HepG2 (cell line): ENCODE results near the gene RPL26. TPM values are rescaled to one million over a fixed set of nuclear protein-coding genes. Genes with fewer than 3 reads are reported as not detected.

ENCODE experiments used
- ATF4 ChIP-seq, 2 experiments: fragments of 450-650 bp in 1 of 2; sonication (generic) in 1 of 2; formaldehyde crosslinking; IDR thresholded peaks; 2 replicates each; pipeline versions ENCODE4 v1.5.0 to v1.8.0; 2020 to 2022; ENCODE audit warnings: mild to moderate bottlenecking in 1 of 2, missing genetic modification reagents in 1 of 2
- ATM ChIP-seq: fragments of 450-650 bp; IDR thresholded peaks from 2 replicates; pipeline ENCODE4 v1.7.1; 2017; ENCODE audit warnings: mild to moderate bottlenecking, borderline replicate concordance
- CEBPG ChIP-seq: IDR thresholded peaks from 2 replicates; pipeline ENCODE4 v1.6.1; 2016
- GABPB1 ChIP-seq: IDR thresholded peaks from 2 replicates; pipeline ENCODE4 v1.6.1; 2016; ENCODE audit warnings: mild to moderate bottlenecking, missing genetic modification reagents, moderate library complexity, missing compliant biosample characterization
- HES4 ChIP-seq: sonication (generic); formaldehyde crosslinking; IDR thresholded peaks from 2 replicates; pipeline ENCODE4 v1.9.0; 2021; ENCODE audit warnings: mild to moderate bottlenecking, missing genetic modification reagents, borderline replicate concordance
- IRX3 ChIP-seq: sonication (generic); formaldehyde crosslinking; IDR thresholded peaks from 2 replicates; pipeline ENCODE4 v1.8.1; 2023; ENCODE audit warnings: mild to moderate bottlenecking, low read depth, missing genetic modification reagents, borderline replicate concordance
- MXD4 ChIP-seq: IDR thresholded peaks from 2 replicates; pipeline ENCODE4 v1.6.1; 2016; ENCODE audit warnings: mild to moderate bottlenecking, missing biosample characterization, missing genetic modification reagents
- POGK ChIP-seq: sonication (generic); formaldehyde crosslinking; conservative IDR thresholded peaks from 2 replicates; pipeline ENCODE4 v1.8.0; 2022; ENCODE audit warnings: mild to moderate bottlenecking, moderate library complexity, missing genetic modification reagents
- RELA ChIP-seq: sonication (generic); formaldehyde crosslinking; IDR thresholded peaks from 2 replicates; pipeline ENCODE4 v1.4.0; 2020; ENCODE audit warnings: missing genetic modification reagents
- REXO4 ChIP-seq: sonication (generic); formaldehyde crosslinking; IDR thresholded peaks from 2 replicates; pipeline ENCODE4 v1.8.0; 2022; ENCODE audit warnings: missing genetic modification reagents, mild to moderate bottlenecking, borderline replicate concordance
- SPEN ChIP-seq: sonication (generic); formaldehyde crosslinking; IDR thresholded peaks from 2 replicates; pipeline ENCODE4 v1.5.1; 2020; ENCODE audit warnings: low read depth, mild to moderate bottlenecking, missing genetic modification reagents
- ZKSCAN8 ChIP-seq: IDR thresholded peaks from 2 replicates; pipeline ENCODE4 v1.6.1; 2016; ENCODE audit warnings: borderline replicate concordance, missing genetic modification reagents, missing compliant biosample characterization
- ZMAT3 ChIP-seq: sonication (generic); formaldehyde crosslinking; conservative IDR thresholded peaks from 2 replicates; pipeline ENCODE4 v1.7.0; 2021; ENCODE audit warnings: missing genetic modification reagents
- ZNF382 ChIP-seq: sonication (generic); formaldehyde crosslinking; IDR thresholded peaks from 2 replicates; pipeline ENCODE4 v1.5.0; 2020; ENCODE audit warnings: missing genetic modification reagents, mild to moderate bottlenecking, borderline replicate concordance
- ZNF451 ChIP-seq: sonication (generic); formaldehyde crosslinking; IDR thresholded peaks from 2 replicates; pipeline ENCODE4 v1.5.0; 2020; ENCODE audit warnings: mild to moderate bottlenecking, missing genetic modification reagents
- ZNF564 ChIP-seq: sonication (generic); formaldehyde crosslinking; IDR thresholded peaks from 2 replicates; pipeline ENCODE4 v1.8.1; 2023; ENCODE audit warnings: mild to moderate bottlenecking, missing genetic modification reagents
- ZNF598 ChIP-seq: sonication (generic); formaldehyde crosslinking; IDR thresholded peaks from 2 replicates; pipeline ENCODE4 v1.5.1; 2020; ENCODE audit warnings: mild to moderate bottlenecking, missing genetic modification reagents, borderline replicate concordance
- ZNF816 ChIP-seq: sonication (generic); formaldehyde crosslinking; IDR thresholded peaks from 2 replicates; pipeline ENCODE4 v1.8.0; 2022; ENCODE audit warnings: missing genetic modification reagents, mild to moderate bottlenecking, borderline replicate concordance
- polyA plus RNA-seq, 8 experiments: library from polyadenylated mRNA; depleted of rRNA in 3 of 8; stranded (reverse) in 7 of 8; unstranded in 1 of 8; fragments of >200 nt; fragmentation: Illumina TruSeq in 4 of 8; extraction: Trizol in 4 of 8; gene quantifications; 2 replicates each; pipeline versions ENCODE4 v1.2.1 to v1.2.3, GENCODE V29; 2011 to 2016; ENCODE audit warnings: low read depth in 4 of 8, missing spikeins in 1 of 8, mixed read lengths in 1 of 8; ENCODE audit not compliant: insufficient read depth in 1 of 8
- total RNA-seq, 5 experiments: library from RNA; depleted of rRNA; stranded (reverse); fragments of >200 nt; fragmentation: Illumina TruSeq; extraction: Trizol; gene quantifications; 2 replicates each; pipeline ENCODE4 v1.2.3, GENCODE V29; 2016; ENCODE audit warnings: low read depth in 1 of 5
- TF ChIP-seq, protein P1 (sequence below): sonication (generic); formaldehyde crosslinking; IDR thresholded peaks from 2 replicates; pipeline ENCODE4 v1.8.0; 2022; ENCODE audit warnings: missing genetic modification reagents, mild to moderate bottlenecking, inconsistent platforms, borderline replicate concordance
- TF ChIP-seq, protein P2 (sequence below): sonication (generic); formaldehyde crosslinking; IDR thresholded peaks from 2 replicates; pipeline ENCODE4 v1.4.0; 2020; ENCODE audit warnings: missing genetic modification reagents
- TF ChIP-seq, protein P3 (sequence below): sonication (generic); formaldehyde crosslinking; IDR thresholded peaks from 2 replicates; pipeline ENCODE4 v1.4.0; 2020; ENCODE audit warnings: low read depth, mild to moderate bottlenecking, missing genetic modification reagents

Gene RPL26
- total and polyA plus RNA-seq, 2 of the 13 experiments (the other 11 are each of a cell fraction or from before 2014, with no cell fraction given), result 2,817 to 3,529 TPM

GRCh38 chr17:8383143-8383822, at the start of gene RPL26 (continued):
- no peak for TF ChIP-seq REXO4 (CRISPR knock-in tag)
- TF ChIP-seq MXD4 (CRISPR knock-in tag), result peak; percentile 16; the same call in 1 of the 2 replicates
- TF ChIP-seq ATF4 (CRISPR knock-in tag; IDR thresholded peaks at IDR 0.05), result peak in 1 of 2 experiments; percentile 51; a peak in 2 of 4 replicates
- no peak for TF ChIP-seq HES4 (CRISPR knock-in tag)
- TF ChIP-seq CEBPG, result peak; percentile 89
- TF ChIP-seq ZNF564 (CRISPR knock-in tag), result no peak
- TF ChIP-seq ZNF816 (CRISPR knock-in tag), result 0 out of 2 replicates have a peak, but pooled peaks have one; percentile 49
- no peak for TF ChIP-seq ZNF598
- TF ChIP-seq, protein P1, sequence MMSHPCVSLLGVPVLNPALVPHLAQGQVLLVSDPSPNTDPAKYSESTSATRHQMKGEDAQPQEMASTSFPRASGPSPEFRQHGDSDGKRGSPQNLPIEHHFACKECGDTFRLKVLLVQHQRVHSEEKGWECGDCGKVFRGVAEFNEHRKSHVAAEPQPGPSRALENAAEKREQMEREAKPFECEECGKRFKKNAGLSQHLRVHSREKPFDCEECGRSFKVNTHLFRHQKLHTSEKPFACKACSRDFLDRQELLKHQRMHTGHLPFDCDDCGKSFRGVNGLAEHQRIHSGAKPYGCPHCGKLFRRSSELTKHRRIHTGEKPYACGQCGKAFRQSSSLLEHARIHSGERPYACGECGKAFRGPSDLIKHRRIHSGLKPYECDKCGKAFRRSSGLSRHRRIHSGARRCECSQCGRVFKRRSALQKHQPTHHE (CRISPR knock-in tag), result no peak; the same call in 1 of the 2 replicates
- TF ChIP-seq POGK, result peak; percentile 17; the same call in 1 of the 2 replicates
- peak; percentile 95; the same call in 1 of the 2 replicates for TF ChIP-seq SPEN (CRISPR knock-in tag)
- TF ChIP-seq ZMAT3 (CRISPR knock-in tag), result no peak; the same call in 1 of the 2 replicates
- TF ChIP-seq RELA (CRISPR knock-in tag), result no peak
- no peak for TF ChIP-seq IRX3 (CRISPR knock-in tag)
- TF ChIP-seq, protein P2, sequence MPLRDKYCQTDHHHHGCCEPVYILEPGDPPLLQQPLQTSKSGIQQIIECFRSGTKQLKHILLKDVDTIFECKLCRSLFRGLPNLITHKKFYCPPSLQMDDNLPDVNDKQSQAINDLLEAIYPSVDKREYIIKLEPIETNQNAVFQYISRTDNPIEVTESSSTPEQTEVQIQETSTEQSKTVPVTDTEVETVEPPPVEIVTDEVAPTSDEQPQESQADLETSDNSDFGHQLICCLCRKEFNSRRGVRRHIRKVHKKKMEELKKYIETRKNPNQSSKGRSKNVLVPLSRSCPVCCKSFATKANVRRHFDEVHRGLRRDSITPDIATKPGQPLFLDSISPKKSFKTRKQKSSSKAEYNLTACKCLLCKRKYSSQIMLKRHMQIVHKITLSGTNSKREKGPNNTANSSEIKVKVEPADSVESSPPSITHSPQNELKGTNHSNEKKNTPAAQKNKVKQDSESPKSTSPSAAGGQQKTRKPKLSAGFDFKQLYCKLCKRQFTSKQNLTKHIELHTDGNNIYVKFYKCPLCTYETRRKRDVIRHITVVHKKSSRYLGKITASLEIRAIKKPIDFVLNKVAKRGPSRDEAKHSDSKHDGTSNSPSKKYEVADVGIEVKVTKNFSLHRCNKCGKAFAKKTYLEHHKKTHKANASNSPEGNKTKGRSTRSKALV (CRISPR knock-in tag), result peak; percentile 25; the same call in 1 of the 2 replicates
- TF ChIP-seq, protein P3, sequence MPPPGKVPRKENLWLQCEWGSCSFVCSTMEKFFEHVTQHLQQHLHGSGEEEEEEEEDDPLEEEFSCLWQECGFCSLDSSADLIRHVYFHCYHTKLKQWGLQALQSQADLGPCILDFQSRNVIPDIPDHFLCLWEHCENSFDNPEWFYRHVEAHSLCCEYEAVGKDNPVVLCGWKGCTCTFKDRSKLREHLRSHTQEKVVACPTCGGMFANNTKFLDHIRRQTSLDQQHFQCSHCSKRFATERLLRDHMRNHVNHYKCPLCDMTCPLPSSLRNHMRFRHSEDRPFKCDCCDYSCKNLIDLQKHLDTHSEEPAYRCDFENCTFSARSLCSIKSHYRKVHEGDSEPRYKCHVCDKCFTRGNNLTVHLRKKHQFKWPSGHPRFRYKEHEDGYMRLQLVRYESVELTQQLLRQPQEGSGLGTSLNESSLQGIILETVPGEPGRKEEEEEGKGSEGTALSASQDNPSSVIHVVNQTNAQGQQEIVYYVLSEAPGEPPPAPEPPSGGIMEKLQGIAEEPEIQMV, result no peak
- TF ChIP-seq ZNF451 (CRISPR knock-in tag), result peak; percentile 68; the same call in 1 of the 2 replicates
- peak; percentile 91 for TF ChIP-seq GABPB1 (CRISPR knock-in tag)
- TF ChIP-seq ATM, result no peak
- TF ChIP-seq ZKSCAN8 (CRISPR knock-in tag), result 0 out of 2 replicates have a peak, but pooled peaks have one; percentile 35
- TF ChIP-seq ZNF382 (CRISPR knock-in tag), result no peak
